ENCODE results near the gene PDE12.
"Not testable (repeated sequence)": the region's sequence is repeated elsewhere in the genome, so short reads cannot be mapped to it uniquely, and the experiment has no call there.

The PDE12 gene

GRCh38 chr3:57586778-57587177 is 30.7 kb downstream of the PDE12 start:
- no peak for DNase-seq (ENCODE audit: low read depth in 2 of 2, low spot score in 1 of 2)

- no peak for DNase-seq (ENCODE audit: low read depth in 2 of 2, low spot score in 1 of 2)
Measured at GRCh38 chr3:57587905-57588304, 31.8 kb downstream of the PDE12 start.

- no peak for DNase-seq (ENCODE audit: low read depth in 2 of 2, low spot score in 1 of 2)
Measured at GRCh38 chr3:57592306-57592705, 36.2 kb downstream of the PDE12 start.

- DNase-seq (ENCODE audit: low read depth in 2 of 2, low spot score in 1 of 2) = no peak
Measured at GRCh38 chr3:57594144-57594543, 38.1 kb downstream of the PDE12 start.

- DNase-seq (ENCODE audit: low read depth in 2 of 2, low spot score in 1 of 2) = no peak
Measured at GRCh38 chr3:57594576-57594975, 38.5 kb downstream of the PDE12 start.

GRCh38 chr3:57596495-57597126 is 40.5 kb downstream of the PDE12 start:
- DNase-seq (ENCODE audit: low read depth in 2 of 2, low spot score in 1 of 2) = peak; percentile 20 to 43

- peak; percentile 97 to 99 for DNase-seq (ENCODE audit: low read depth in 2 of 2, low spot score in 1 of 2)
Measured at GRCh38 chr3:57597127-57597923, 41.3 kb downstream of the PDE12 start, which contains the start of gene ARF4. Gene ARF4 (minus strand): TSS chr3:57597344. CDS start chr3:57597140, 204 bp downstream.

GRCh38 chr3:57598765-57599360 is 42.8 kb downstream of the PDE12 start:
- DNase-seq (ENCODE audit: low read depth in 2 of 2, low spot score in 1 of 2) = no peak

GRCh38 chr3:57600195-57600594 is 44.1 kb downstream of the PDE12 start:
- DNase-seq (ENCODE audit: low read depth in 2 of 2, low spot score in 1 of 2) = no peak

- no peak for DNase-seq (ENCODE audit: low read depth in 2 of 2, low spot score in 1 of 2)
Measured at GRCh38 chr3:57604971-57605370, 48.9 kb downstream of the PDE12 start.

- DNase-seq (ENCODE audit: low read depth in 2 of 2, low spot score in 1 of 2) = no peak
Measured at GRCh38 chr3:57605683-57606082, 49.6 kb downstream of the PDE12 start.

GRCh38 chr3:57611870-57612269 is 55.8 kb downstream of the PDE12 start:
- not testable (repeated sequence) for DNase-seq (ENCODE audit: low read depth in 2 of 2, low spot score in 1 of 2)

- DNase-seq (ENCODE audit: low read depth in 2 of 2, low spot score in 1 of 2) = no peak
Measured at GRCh38 chr3:57616233-57616632, 60.2 kb downstream of the PDE12 start.
